A549 (cell line): ENCODE measurements around the gene FUT8. TPM values are rescaled to one million over a fixed set of nuclear protein-coding genes. Genes with fewer than 3 reads are reported as not detected.
A peak's percentile ranks its signal among the peaks of the same experiment; 100 is the strongest.

Source experiments
- ATAC-seq, 2 experiments: fragments of 200-7000 bp in 1 of 2; fragments of >200 bp in 1 of 2; cut with Nextera tagmentation in 1 of 2; cut with Tn5 transposase in 1 of 2; 3 replicates each; pipeline versions ENCODE4 v1.8.0 to v1.9.1; 2018 to 2020; ENCODE audit warnings: mild to moderate bottlenecking in 1 of 2, moderate library complexity in 1 of 2
- CTCF ChIA-PET: fragments of 300-600 bp; sonication (Branson Sonifier 250); formaldehyde crosslinking; extraction: SDS; loops from one replicate; lab custom pipeline; 2021; ENCODE audit warnings: antibody characterized with exemption, inconsistent platforms; lab: Yijun Ruan, JAX
- POLR2A ChIA-PET: fragments of 350-600 bp; formaldehyde crosslinking; extraction: SDS; loops from one replicate; lab custom pipeline; 2021; ENCODE audit warnings: antibody characterized with exemption, inconsistent platforms; lab: Yijun Ruan, JAX
- DNase-seq, 2 experiments: peaks; one replicate each; pipeline versions ENCODE4 v3.0.0 to v3.0.0-alpha.2; 2011 to 2016; ENCODE audit warnings: low read depth in 1 of 2, low spot score in 1 of 2
- FAIRE-seq: peaks from 2 replicates; lab custom pipeline; 2011; peaks lifted over from hg19 to GRCh38; lab: Jason Lieb, UNC
- H3K27ac ChIP-seq, 2 experiments: fragments of >200 bp; sonication (Bioruptor Twin); formaldehyde crosslinking; 3 replicates each; pipeline ENCODE4 v1.5.1; 2016 to 2017
- H3K4me1 ChIP-seq: fragments of >200 bp; sonication (Bioruptor Twin); formaldehyde crosslinking; 3 replicates; pipeline ENCODE4 v1.6.1; 2016
- H3K4me2 ChIP-seq: fragments of >200 bp; sonication (Bioruptor Twin); formaldehyde crosslinking; 3 replicates; pipeline ENCODE4 v1.6.1; 2016
- H3K4me3 ChIP-seq: fragments of >200 bp; sonication (Bioruptor Twin); formaldehyde crosslinking; 3 replicates; pipeline ENCODE4 v1.5.1; 2016
- H3K9me3 ChIP-seq: fragments of >200 bp; sonication (Bioruptor Twin); formaldehyde crosslinking; 3 replicates; pipeline ENCODE4 v1.6.1; 2016
- BHLHE40 ChIP-seq: IDR thresholded peaks from 2 replicates; pipeline ENCODE4 v1.6.1; 2012; ENCODE audit warnings: low read depth, low read length, inconsistent platforms
- E2F6 ChIP-seq: IDR thresholded peaks from 2 replicates; pipeline ENCODE4 v1.6.1; 2012; ENCODE audit warnings: low read depth, borderline replicate concordance
- EP300 ChIP-seq, 2 experiments: fragments of >200 bp; sonication (Bioruptor Twin); formaldehyde crosslinking; IDR thresholded peaks; 2 replicates in 1 of 2; 3 replicates in 1 of 2; pipeline ENCODE4 v1.6.1; 2016 to 2017
- FOXS1 ChIP-seq: fragments of 250-450 bp; sonication (Bioruptor Pico); IDR thresholded peaks from 2 replicates; pipeline ENCODE4 v1.5.0; 2020; ENCODE audit warnings: mild to moderate bottlenecking, moderate library complexity
- HMGXB4 ChIP-seq: fragments of 250-450 bp; sonication (Bioruptor Pico); IDR thresholded peaks from 2 replicates; pipeline ENCODE4 v1.5.0; 2021; ENCODE audit warnings: mild to moderate bottlenecking, moderate library complexity, borderline replicate concordance
- JUN ChIP-seq, 2 experiments: fragments of >200 bp; sonication (Bioruptor Twin); formaldehyde crosslinking; IDR thresholded peaks; 2 replicates in 1 of 2; 3 replicates in 1 of 2; pipeline ENCODE4 v1.6.1; 2016 to 2017
- KDM1A ChIP-seq: fragments of 200-600 bp; sonication (generic); IDR thresholded peaks from 2 replicates; pipeline ENCODE4 v1.6.1; 2016; ENCODE audit warnings: low read depth, mild to moderate bottlenecking
- MAZ ChIP-seq: fragments of 150-350 bp; IDR thresholded peaks from 2 replicates; pipeline ENCODE4 v1.6.1; 2014; ENCODE audit warnings: antibody characterized with exemption, low read depth, low read length, borderline replicate concordance
- MYC ChIP-seq: IDR thresholded peaks from 2 replicates; pipeline ENCODE4 v1.6.1; 2012; ENCODE audit warnings: mild to moderate bottlenecking, inconsistent platforms, low read length, improper control_type of control experiment, borderline replicate concordance
- PHF8 ChIP-seq: fragments of 200-600 bp; sonication (generic); IDR thresholded peaks from 2 replicates; pipeline ENCODE4 v1.6.1; 2016; ENCODE audit warnings: low read depth, mild to moderate bottlenecking, antibody characterized with exemption, moderate library complexity, borderline replicate concordance
- POLR2A ChIP-seq: IDR thresholded peaks from 2 replicates; pipeline ENCODE4 v1.6.1; 2012; ENCODE audit warnings: mild to moderate bottlenecking, low read length
- RAD21 ChIP-seq, 2 experiments: fragments of >200 bp in 1 of 2; sonication (Bioruptor Twin) in 1 of 2; formaldehyde crosslinking in 1 of 2; IDR thresholded peaks in 1 of 2; conservative IDR thresholded peaks in 1 of 2; 2 replicates in 1 of 2; 3 replicates in 1 of 2; pipeline ENCODE4 v1.6.1; 2012 to 2018; ENCODE audit warnings: inconsistent platforms in 1 of 2
- RFX5 ChIP-seq: fragments of 450-650 bp; IDR thresholded peaks from 2 replicates; pipeline ENCODE4 v1.7.1; 2014; ENCODE audit warnings: antibody characterized with exemption, mild to moderate bottlenecking, moderate library complexity
- SMC3 ChIP-seq: fragments of >200 bp; sonication (Bioruptor Twin); formaldehyde crosslinking; IDR thresholded peaks from 3 replicates; pipeline ENCODE4 v1.6.1; 2018; ENCODE audit warnings: inconsistent platforms
- USF2 ChIP-seq: fragments of 450-650 bp; IDR thresholded peaks from 2 replicates; pipeline ENCODE4 v1.6.1; 2014; ENCODE audit warnings: antibody characterized with exemption
- WGBS: methylation state at CpG from one replicate; pipeline ENCODE4 v1.1.6; 2017; ENCODE audit errors: missing lambda C conversion rate; 5-methylcytosine and 5-hydroxymethylcytosine counted together
- polyA minus RNA-seq: library from RNA; depleted of rRNA, polyadenylated mRNA; stranded (reverse); fragments of >200 nt; gene quantifications from 2 replicates; pipeline ENCODE4 v1.2.3, GENCODE V29; 2011; rRNA and poly(A)+ RNA removed
- polyA plus RNA-seq, 4 experiments: library from polyadenylated mRNA; depleted of rRNA in 3 of 4; stranded (reverse); fragments of >200 nt; fragmentation: RNase III in 1 of 4; extraction: RNeasy Plus Mini Kit Qiagen cat#74134 plus additional on column Dnase treatment in 1 of 4; gene quantifications; 2 replicates in 3 of 4; 3 replicates in 1 of 4; pipeline ENCODE4 v1.2.3, GENCODE V29; 2011 to 2017
- TF ChIP-seq, protein P1 (sequence below): IDR thresholded peaks from 2 replicates; pipeline ENCODE4 v1.6.1; 2012
- TF ChIP-seq, protein P2 (sequence below): fragments of >200 bp; sonication (Bioruptor Twin); formaldehyde crosslinking; IDR thresholded peaks from 3 replicates; pipeline ENCODE4 v1.5.1; 2016
- TF ChIP-seq, protein P3 (sequence below): IDR thresholded peaks from 2 replicates; pipeline ENCODE4 v1.6.1; 2012

The FUT8 gene
- polyA plus RNA-seq (2011; rRNA removed): 20.3 and 27.5 TPM in 2 replicates
- 5.6 and 6.7 TPM in 2 replicates for polyA plus RNA-seq (2012; cell fraction: cytosol; rRNA removed)
- polyA plus RNA-seq (2012; cell fraction: nucleus; rRNA removed): 3.2 and 4.7 TPM in 2 replicates
- polyA plus RNA-seq (2017; fragmentation: RNase III; extraction: RNeasy Plus Mini Kit Qiagen cat#74134 plus additional on column Dnase treatment): 21.3 to 25.8 TPM (median 22.9 TPM) in 3 replicates
- polyA minus RNA-seq: 21.2 and 22.4 TPM in 2 replicates

DNA sequence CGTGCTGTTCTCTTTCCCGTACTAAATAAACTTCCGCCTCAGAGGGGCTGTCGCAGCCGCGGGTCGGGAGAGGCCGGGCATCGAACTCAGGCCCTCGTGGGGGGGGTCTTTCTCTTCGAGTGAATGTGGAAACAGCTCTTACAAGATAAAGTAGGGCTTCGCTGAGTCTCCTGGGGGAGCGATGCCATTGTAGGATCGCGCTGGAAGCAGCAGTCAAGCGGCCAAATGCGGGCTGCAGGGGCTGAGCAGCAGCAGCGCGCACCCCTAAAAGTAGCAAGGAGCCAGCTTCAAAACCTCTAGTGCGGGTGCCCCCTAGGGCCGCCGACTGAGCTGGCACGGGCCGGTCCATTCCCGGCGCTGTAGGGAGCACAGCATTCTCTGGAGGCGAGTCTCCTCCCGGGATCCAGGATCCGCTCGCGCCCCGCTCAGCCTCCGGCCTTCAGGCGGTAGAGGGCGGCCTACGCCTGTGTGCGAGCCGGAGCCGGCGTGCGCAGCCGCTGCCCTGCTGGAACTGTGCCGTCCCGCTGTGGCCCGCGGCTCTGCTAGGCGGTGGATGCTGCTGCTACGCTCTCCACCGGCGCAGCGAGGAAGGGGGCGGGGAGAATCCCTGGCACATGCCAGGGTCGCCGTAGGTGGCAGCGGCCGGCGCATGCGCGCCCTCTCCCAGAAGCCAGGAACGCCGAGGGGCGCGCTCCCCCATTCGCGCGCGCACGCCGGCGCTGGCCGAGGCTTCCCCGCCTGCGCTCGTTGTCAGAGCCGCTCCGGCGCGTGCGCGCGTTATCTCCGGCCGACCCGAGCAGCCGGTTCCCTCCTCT is at the start of gene FUT8:
TSS of gene FUT8 (plus strand) at position 699 of the 815 bp plus-strand sequence. CDS start 148,834 bp downstream, outside the sequence.
- DNase-seq (peak; percentile 84 to 96), ATAC-seq (peak; percentile 85 to 91)
- no peaks in the 10 kb centered on the region for H3K9me3 ChIP-seq
- peak in 1 of 2 experiments; percentile 31; a peak in 3 of 5 replicates for TF ChIP-seq JUN (IDR thresholded peaks at IDR 0.05)
- TF ChIP-seq, protein P1, sequence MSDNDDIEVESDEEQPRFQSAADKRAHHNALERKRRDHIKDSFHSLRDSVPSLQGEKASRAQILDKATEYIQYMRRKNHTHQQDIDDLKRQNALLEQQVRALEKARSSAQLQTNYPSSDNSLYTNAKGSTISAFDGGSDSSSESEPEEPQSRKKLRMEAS: peak; percentile 88
- TF ChIP-seq E2F6: peak; percentile 47; the same call in 1 of the 2 replicates
- TF ChIP-seq PHF8: peak; percentile 79; the same call in 1 of the 2 replicates
- TF ChIP-seq USF2: no peak
- 0 out of 2 replicates have a peak, but pooled peaks have one; percentile 44 for TF ChIP-seq MAZ
- TF ChIP-seq POLR2A: peak; percentile 96
- no peak for TF ChIP-seq EP300 (IDR thresholded peaks at IDR 0.05)
- no peak for TF ChIP-seq RFX5
- TF ChIP-seq BHLHE40: peak; percentile 84
- TF ChIP-seq, protein P2, sequence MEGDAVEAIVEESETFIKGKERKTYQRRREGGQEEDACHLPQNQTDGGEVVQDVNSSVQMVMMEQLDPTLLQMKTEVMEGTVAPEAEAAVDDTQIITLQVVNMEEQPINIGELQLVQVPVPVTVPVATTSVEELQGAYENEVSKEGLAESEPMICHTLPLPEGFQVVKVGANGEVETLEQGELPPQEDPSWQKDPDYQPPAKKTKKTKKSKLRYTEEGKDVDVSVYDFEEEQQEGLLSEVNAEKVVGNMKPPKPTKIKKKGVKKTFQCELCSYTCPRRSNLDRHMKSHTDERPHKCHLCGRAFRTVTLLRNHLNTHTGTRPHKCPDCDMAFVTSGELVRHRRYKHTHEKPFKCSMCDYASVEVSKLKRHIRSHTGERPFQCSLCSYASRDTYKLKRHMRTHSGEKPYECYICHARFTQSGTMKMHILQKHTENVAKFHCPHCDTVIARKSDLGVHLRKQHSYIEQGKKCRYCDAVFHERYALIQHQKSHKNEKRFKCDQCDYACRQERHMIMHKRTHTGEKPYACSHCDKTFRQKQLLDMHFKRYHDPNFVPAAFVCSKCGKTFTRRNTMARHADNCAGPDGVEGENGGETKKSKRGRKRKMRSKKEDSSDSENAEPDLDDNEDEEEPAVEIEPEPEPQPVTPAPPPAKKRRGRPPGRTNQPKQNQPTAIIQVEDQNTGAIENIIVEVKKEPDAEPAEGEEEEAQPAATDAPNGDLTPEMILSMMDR: peak; percentile 56
- TF ChIP-seq, protein P3, sequence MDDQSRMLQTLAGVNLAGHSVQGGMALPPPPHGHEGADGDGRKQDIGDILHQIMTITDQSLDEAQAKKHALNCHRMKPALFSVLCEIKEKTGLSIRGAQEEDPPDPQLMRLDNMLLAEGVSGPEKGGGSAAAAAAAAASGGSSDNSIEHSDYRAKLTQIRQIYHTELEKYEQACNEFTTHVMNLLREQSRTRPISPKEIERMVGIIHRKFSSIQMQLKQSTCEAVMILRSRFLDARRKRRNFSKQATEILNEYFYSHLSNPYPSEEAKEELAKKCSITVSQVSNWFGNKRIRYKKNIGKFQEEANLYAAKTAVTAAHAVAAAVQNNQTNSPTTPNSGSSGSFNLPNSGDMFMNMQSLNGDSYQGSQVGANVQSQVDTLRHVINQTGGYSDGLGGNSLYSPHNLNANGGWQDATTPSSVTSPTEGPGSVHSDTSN: no peak
- TF ChIP-seq HMGXB4 (CRISPR knock-in tag): 0 out of 2 replicates have a peak, but pooled peaks have one; percentile 20
- TF ChIP-seq KDM1A: no peak
- peak; percentile 35 to 76; a peak in 4 of 5 replicates for TF ChIP-seq RAD21 (conservative IDR thresholded peaks at IDR 0.05 in 1 of 2, IDR thresholded peaks at IDR 0.05 in 1 of 2)
- peak; percentile 70 for TF ChIP-seq SMC3
- peak; percentile 54; the same call in 1 of the 2 replicates for TF ChIP-seq MYC
- TF ChIP-seq FOXS1 (CRISPR knock-in tag): no peak
- TF ChIP-seq, all 56 proteins: peak for 12
- H3K4me3 ChIP-seq: peak within 1 kb of the TSS; percentile 86
- under 1% methylated on average over 41 of the region's 85 CpGs for WGBS
- peak within 1 kb of the TSS; percentile 88 to 98 for H3K27ac ChIP-seq
- H3K4me2 ChIP-seq: peak within 1 kb of the TSS; percentile 79
- POLR2A ChIA-PET: interaction anchor here (0.6 to 2.3 kb wide), 35 partner anchors 10 to 547 kb away, joined by 3 to 21 read pairs (median 6); partner anchors contain the start of gene MAX
- CTCF ChIA-PET: interaction anchor here (0.5 to 9.2 kb wide), 38 partner anchors 12 to 834 kb away, joined by 3 to 137 read pairs (median 4); no protein-coding TSS in a partner anchor
- no peak for FAIRE-seq
- peaks cover 14% of the 10 kb centered on the region; the same call in 2 of the 3 replicates for H3K4me1 ChIP-seq
